DMS53 treated with DMSO at 0.1 percent for 48 hours (cell line): ENCODE measurements around the gene HAPLN2.
A peak's percentile ranks its signal among the peaks of the same experiment; 100 is the strongest.

Experiments
- DNase-seq: peaks from one replicate; lab custom pipeline; 2025; ENCODE audit not compliant: unreplicated experiment; lab: John Stamatoyannopoulos, UW

Gene HAPLN2

GRCh38 chr1:156618853-156619581 is at the start of gene HAPLN2:
HAPLN2 (plus strand) TSS chr1:156619415; CDS start chr1:156623491, 4,076 bp downstream.
- peak; percentile 34 for DNase-seq

- no peak for DNase-seq
Observed at GRCh38 chr1:156571261-156571852, 47.9 kb upstream of the HAPLN2 start.

- DNase-seq: peak; percentile 73
Observed at GRCh38 chr1:156571919-156572662, 47.1 kb upstream of the HAPLN2 start, which contains the start of gene IQGAP3. IQGAP3 (minus strand) TSS chr1:156572565; CDS start chr1:156572529, 36 bp downstream.

GRCh38 chr1:156572663-156573018 is 46.6 kb upstream of the HAPLN2 start:
- no peak for DNase-seq

- no peak for DNase-seq
Observed at GRCh38 chr1:156574039-156574633, 45.1 kb upstream of the HAPLN2 start.

GRCh38 chr1:156577550-156577949 is 41.7 kb upstream of the HAPLN2 start:
- peak; percentile 28 for DNase-seq

- no peak for DNase-seq
Observed at GRCh38 chr1:156578055-156578454, 41.2 kb upstream of the HAPLN2 start.

GRCh38 chr1:156579472-156579871 is 39.7 kb upstream of the HAPLN2 start, which contains the start of gene TTC24:
TTC24 (plus strand) TSS chr1:156579723; CDS start chr1:156581365, 1,642 bp downstream.
- DNase-seq: no peak

GRCh38 chr1:156581661-156582387 is 37.4 kb upstream of the HAPLN2 start:
- DNase-seq: no peak

- no peak for DNase-seq
Observed at GRCh38 chr1:156582388-156583017, 36.7 kb upstream of the HAPLN2 start.

- peak; percentile 74 for DNase-seq
Observed at GRCh38 chr1:156583821-156584622, 35.2 kb upstream of the HAPLN2 start.

- peak; percentile 11 for DNase-seq
Observed at GRCh38 chr1:156584813-156585212, 34.4 kb upstream of the HAPLN2 start.

- DNase-seq: no peak
Observed at GRCh38 chr1:156586323-156586722, 32.9 kb upstream of the HAPLN2 start.

GRCh38 chr1:156586892-156587477 is 32.2 kb upstream of the HAPLN2 start:
- no peak for DNase-seq

- peak; percentile 20 for DNase-seq
Observed at GRCh38 chr1:156587927-156588326, 31.3 kb upstream of the HAPLN2 start.

- DNase-seq: no peak
Observed at GRCh38 chr1:156589546-156589945, 29.7 kb upstream of the HAPLN2 start.

GRCh38 chr1:156590326-156591180 is 28.7 kb upstream of the HAPLN2 start:
- DNase-seq: no peak

- DNase-seq: no peak
Observed at GRCh38 chr1:156591181-156591431, 28.1 kb upstream of the HAPLN2 start.
